Duodenal mucosa (tissue), 2 donors: ENCODE data around the gene LRP4.

Experiments
- H3K27ac ChIP-seq: one replicate; pipeline ENCODE4 v1.7.0; 2013; ENCODE audit warnings: low read depth, low read length
- H3K27me3 ChIP-seq, 2 donors: one replicate each; pipeline ENCODE4 v1.7.0; 2013; ENCODE audit warnings: low read length in 2 of 2, control low read depth in 1 of 2; ENCODE audit not compliant: insufficient read depth in 2 of 2, control insufficient read depth in 1 of 2
- H3K36me3 ChIP-seq, 2 donors: one replicate each; pipeline ENCODE4 v1.7.0; 2013; ENCODE audit warnings: low read length in 2 of 2, control low read depth in 1 of 2; ENCODE audit not compliant: insufficient read depth in 2 of 2, control insufficient read depth in 1 of 2
- H3K4me1 ChIP-seq, 2 donors: one replicate each; pipeline ENCODE4 v1.7.0; 2013; ENCODE audit warnings: low read length in 2 of 2, control low read depth in 1 of 2; ENCODE audit not compliant: insufficient read depth in 2 of 2, control insufficient read depth in 1 of 2
- H3K4me3 ChIP-seq, 2 donors: one replicate each; pipeline ENCODE4 v1.7.0; 2013; ENCODE audit warnings: low read length in 2 of 2, low read depth in 1 of 2
- H3K9ac ChIP-seq, 2 donors: one replicate each; pipeline ENCODE4 v1.7.0; 2013; ENCODE audit warnings: low read length in 2 of 2, low read depth in 1 of 2
- H3K9me3 ChIP-seq, 2 donors: one replicate each; pipeline ENCODE4 v1.7.0; 2013; ENCODE audit warnings: low read length in 2 of 2, control low read depth in 1 of 2; ENCODE audit not compliant: control insufficient read depth in 1 of 2

The LRP4 gene

GRCh38 chr11:46896719-46897406, 21.5 kb downstream of the LRP4 start:
- no peaks in the 10 kb centered on the region for H3K9me3 ChIP-seq
- no peak overlapping the region for H3K27ac ChIP-seq
- peaks cover 14 to 45% of the 10 kb centered on the region in 2 donors for H3K36me3 ChIP-seq
- no peak overlapping the region for H3K4me3 ChIP-seq
- no peak overlapping the region for H3K9ac ChIP-seq
- no peaks in the 10 kb centered on the region for H3K27me3 ChIP-seq
- H3K4me1 ChIP-seq, result no peaks in the 10 kb centered on the region

- Histone ChIP-seq H3K27ac (no peak overlapping the region), H3K9ac (no peak overlapping the region), H3K4me1 (no peaks in the 10 kb centered on the region), H3K9me3 (no peaks in the 10 kb centered on the region), H3K27me3 (no peaks in the 10 kb centered on the region), H3K4me3 (no peak overlapping the region), H3K36me3 (peaks cover 14 to 47% of the 10 kb centered on the region in 2 donors)
Measured at GRCh38 chr11:46895821-46896220, 22.5 kb downstream of the LRP4 start.

- Histone ChIP-seq H3K36me3 (peaks cover 14 to 45% of the 10 kb centered on the region in 2 donors), H3K4me1 (no peaks in the 10 kb centered on the region), H3K27ac (no peak overlapping the region), H3K9ac (no peak overlapping the region), H3K4me3 (no peak overlapping the region), H3K9me3 (no peaks in the 10 kb centered on the region), H3K27me3 (no peaks in the 10 kb centered on the region)
Measured at GRCh38 chr11:46894961-46895360, 23.4 kb downstream of the LRP4 start.

- no peak overlapping the region for H3K4me3 ChIP-seq
- H3K27me3 ChIP-seq, result no peaks in the 10 kb centered on the region
- H3K9ac ChIP-seq, result no peak overlapping the region
- no peaks in the 10 kb centered on the region for H3K9me3 ChIP-seq
- peaks cover 14 to 42% of the 10 kb centered on the region in 2 donors for H3K36me3 ChIP-seq
- H3K27ac ChIP-seq, result no peak overlapping the region
- no peaks in the 10 kb centered on the region for H3K4me1 ChIP-seq
Measured at GRCh38 chr11:46894506-46894905, 23.8 kb downstream of the LRP4 start.

- H3K4me3 ChIP-seq, result no peak overlapping the region
- peaks cover 17 to 43% of the 10 kb centered on the region in 2 donors for H3K36me3 ChIP-seq
- H3K9me3 ChIP-seq, result no peaks in the 10 kb centered on the region
- H3K9ac ChIP-seq, result no peak overlapping the region
- H3K27ac ChIP-seq, result no peak overlapping the region
- no peaks in the 10 kb centered on the region for H3K4me1 ChIP-seq
- H3K27me3 ChIP-seq, result no peaks in the 10 kb centered on the region
Measured at GRCh38 chr11:46892838-46893237, 25.5 kb downstream of the LRP4 start.

GRCh38 chr11:46892109-46892508, 26.2 kb downstream of the LRP4 start:
- Histone ChIP-seq H3K27ac (no peak overlapping the region), H3K9ac (no peak overlapping the region), H3K9me3 (no peaks in the 10 kb centered on the region), H3K4me3 (no peak overlapping the region), H3K36me3 (peaks cover 17 to 43% of the 10 kb centered on the region in 2 donors), H3K27me3 (no peaks in the 10 kb centered on the region), H3K4me1 (no peaks in the 10 kb centered on the region)

GRCh38 chr11:46890665-46891064, 27.7 kb downstream of the LRP4 start:
- H3K27me3 ChIP-seq, result no peaks in the 10 kb centered on the region
- H3K9ac ChIP-seq, result no peak overlapping the region
- no peak overlapping the region for H3K4me3 ChIP-seq
- no peaks in the 10 kb centered on the region for H3K9me3 ChIP-seq
- no peaks in the 10 kb centered on the region for H3K4me1 ChIP-seq
- no peak overlapping the region for H3K27ac ChIP-seq
- H3K36me3 ChIP-seq, result peaks cover 9 to 38% of the 10 kb centered on the region in 2 donors

- Histone ChIP-seq H3K4me3 (no peak overlapping the region), H3K9ac (no peak overlapping the region), H3K36me3 (peaks cover 9 to 37% of the 10 kb centered on the region in 2 donors), H3K27me3 (no peaks in the 10 kb centered on the region), H3K27ac (no peak overlapping the region), H3K9me3 (no peaks in the 10 kb centered on the region), H3K4me1 (no peaks in the 10 kb centered on the region)
Measured at GRCh38 chr11:46889689-46890475, 28.5 kb downstream of the LRP4 start.

GRCh38 chr11:46889251-46889650, 29.1 kb downstream of the LRP4 start:
- no peak overlapping the region for H3K9ac ChIP-seq

GRCh38 chr11:46888636-46889035, 29.7 kb downstream of the LRP4 start:
- Histone ChIP-seq H3K9ac (no peak overlapping the region), H3K9me3 (no peaks in the 10 kb centered on the region), H3K4me1 (no peaks in the 10 kb centered on the region), H3K36me3 (peaks cover 10 to 38% of the 10 kb centered on the region in 2 donors), H3K27ac (no peak overlapping the region), H3K27me3 (no peaks in the 10 kb centered on the region), H3K4me3 (no peak overlapping the region)

More at GRCh38 chr11:46889251-46889650, 29.1 kb downstream of the LRP4 start:
- Histone ChIP-seq H3K27ac (no peak overlapping the region), H3K4me3 (no peak overlapping the region), H3K9me3 (no peaks in the 10 kb centered on the region), H3K4me1 (no peaks in the 10 kb centered on the region), H3K36me3 (peaks cover 6 to 32% of the 10 kb centered on the region in 2 donors), H3K27me3 (no peaks in the 10 kb centered on the region)
